CD4-positive, alpha-beta T cell treated with Interleukin-10 for 1 hour (primary cell): ENCODE results near the gene CST5.
"Not testable (repeated sequence)": the region's sequence is repeated elsewhere in the genome, so short reads cannot be mapped to it uniquely, and the experiment has no call there.

Experiments
- DNase-seq: peaks from one replicate; pipeline ENCODE4 v3.0.0-alpha.2; 2020

The CST5 gene

DNA sequence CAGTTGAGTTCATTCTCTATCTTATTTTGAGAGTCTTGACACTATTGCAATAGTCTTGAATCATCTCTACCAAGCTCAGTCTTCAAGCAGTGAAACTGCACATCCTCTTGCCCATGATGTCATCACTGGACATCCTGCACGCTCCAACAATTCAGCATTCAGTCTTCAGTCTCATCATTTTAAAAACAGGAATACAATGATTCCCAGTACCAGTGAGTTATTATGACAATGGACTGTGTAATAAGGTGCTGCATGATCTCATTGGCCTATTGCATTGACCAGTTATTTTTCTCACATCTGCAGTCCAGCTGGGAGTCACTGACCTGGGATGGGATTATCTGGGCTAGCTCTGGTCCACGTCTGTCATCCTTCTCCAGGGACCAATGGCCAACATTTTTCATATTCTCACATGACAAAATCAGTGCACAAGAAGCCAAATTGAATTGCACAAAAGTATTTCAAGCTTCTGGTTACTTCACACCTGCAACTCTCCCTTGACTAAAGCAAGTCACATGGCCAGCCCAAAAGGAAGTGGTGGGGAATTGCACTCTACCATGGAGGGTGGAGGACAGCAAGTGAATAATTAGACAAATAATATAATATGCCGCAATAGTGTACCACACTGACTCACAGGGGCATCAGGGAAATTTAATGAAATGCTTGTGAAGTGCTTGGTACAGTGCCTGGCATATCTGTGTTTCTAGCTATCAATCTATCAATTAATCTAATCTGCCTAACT, 46.6 kb downstream of the CST5 start:
- DNase-seq, result no peak

DNA sequence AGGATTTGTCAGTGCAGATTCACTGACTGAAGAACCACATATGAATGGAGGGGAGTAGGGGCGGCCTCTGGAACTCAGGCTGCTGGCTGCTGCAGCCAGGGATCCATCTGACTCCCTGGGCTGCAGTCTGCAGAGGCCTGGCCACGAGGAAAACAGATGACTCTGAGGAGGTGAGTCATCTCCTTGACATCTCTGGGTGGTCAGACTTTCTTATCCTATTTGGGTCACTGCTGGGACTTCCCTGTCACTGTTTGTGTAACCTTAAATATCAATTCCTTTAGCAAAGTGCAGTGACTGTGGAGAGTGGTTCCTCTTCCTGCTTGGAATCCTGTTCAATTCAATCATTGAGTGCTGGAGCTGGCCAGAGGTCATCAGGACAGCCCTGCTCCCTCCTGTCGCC, 47.6 kb downstream of the CST5 start:
- not testable (repeated sequence) for DNase-seq

GRCh38 chr20:23826541-23827021, 53.0 kb downstream of the CST5 start, which contains the start of gene CST2:
Gene CST2, minus strand, starts transcription at chr20:23826729. Its CDS starts 69 bp downstream, at chr20:23826660.
- no peak for DNase-seq
